Measurements from ENCODE around the gene UBA7. TPM values are rescaled to one million over a fixed set of nuclear protein-coding genes. Genes with fewer than 3 reads are reported as not detected.
A peak's percentile ranks its signal among the peaks of the same experiment; 100 is the strongest.

UBA7 gene
- total and polyA plus RNA-seq, 2 of the 8 experiments (the other 6 are each of a cell fraction or from before 2014, with no cell fraction given), result 0.34 to 0.65 TPM

DNA sequence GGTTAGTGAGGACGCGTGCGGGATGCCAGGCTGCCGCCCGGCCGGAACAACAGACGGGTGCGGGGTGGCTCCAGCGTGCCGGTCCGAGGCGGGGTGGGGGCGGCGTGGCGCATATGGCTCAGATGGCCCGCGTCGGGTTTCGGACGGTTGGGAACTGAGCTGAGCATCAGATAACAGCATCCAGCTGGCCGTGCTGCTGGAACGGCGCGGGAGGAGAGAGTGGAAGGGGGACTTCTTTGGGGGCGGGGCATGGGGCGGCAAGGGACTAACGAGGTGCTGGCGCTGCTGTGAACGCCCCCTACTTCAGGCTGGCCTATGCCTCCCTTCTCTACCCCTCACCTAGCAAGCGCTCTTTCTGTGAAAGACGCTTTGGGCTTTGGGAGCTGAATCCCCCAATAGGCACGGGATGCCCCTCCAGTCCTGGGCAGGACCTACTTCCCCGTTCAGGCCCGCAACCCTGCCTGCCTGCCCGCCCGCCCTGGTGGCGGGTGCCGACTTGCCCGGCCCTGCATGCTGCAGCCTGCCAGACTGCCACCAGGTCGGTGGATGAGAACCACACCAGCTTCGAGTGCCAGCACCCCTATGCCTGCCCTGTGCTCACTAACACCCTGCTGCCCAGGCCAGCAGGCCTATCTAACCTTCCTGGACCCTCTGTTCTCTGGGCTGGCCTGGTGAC is 10.2 kb downstream of the UBA7 start:
- H3K36me3 ChIP-seq (ENCODE audit: control insufficient read depth in 2 of 4, insufficient read depth in 4 of 4, low read length in 3 of 4), result no peaks in the 10 kb centered on the region
- 0 out of 2 replicates have a peak overlapping the region, but pooled peaks have one; percentile 35 for H2BK5ac ChIP-seq (ENCODE audit: low read depth, low read length)
- CTCF ChIA-PET (ENCODE audit: partially characterized antibody), result interaction anchor here (0.6 to 17.0 kb wide), 25 partner anchors 9 to 443 kb away, joined by 3 to 266 read pairs (median 6); partner anchors contain the start of genes MON1A, RBM6 and UBA7
- peak overlapping the region; percentile 34 to 92 for H3K4me2 ChIP-seq (ENCODE audit: insufficient read depth in 1 of 2, low read depth in 2 of 2, low read length in 2 of 2)
- peak overlapping the region; percentile 29; the same call in 1 of the 2 replicates for H2AFZ ChIP-seq (ENCODE audit: low read length)
- H2BK12ac ChIP-seq (ENCODE audit: low read depth, low read length), result no peak overlapping the region
- H4K20me1 ChIP-seq (replicated peaks in 1 of 2; ENCODE audit: control insufficient read depth in 1 of 2, insufficient read depth in 2 of 2, low read length in 2 of 2), result no peaks in the 10 kb centered on the region
- no peak overlapping the region for H3K4ac ChIP-seq (replicated peaks; ENCODE audit: insufficient read length, low read depth, low read length)
- peak overlapping the region; percentile 43 for H3K56ac ChIP-seq (replicated peaks; ENCODE audit: insufficient read length, low read depth, low read length)
- H2BK15ac ChIP-seq (ENCODE audit: low read length), result peak overlapping the region; percentile 7; the same call in 1 of the 2 replicates
- H3K14ac ChIP-seq (ENCODE audit: insufficient read length), result no peak overlapping the region
- H2BK120ac ChIP-seq (replicated peaks; ENCODE audit: low read depth, low read length), result no peak overlapping the region
- no peak overlapping the region for H3K27ac ChIP-seq (ENCODE audit: low read depth, low read length)
- no peak overlapping the region; a peak in 1 of 7 replicates for H3K9ac ChIP-seq (replicated peaks in 1 of 4; ENCODE audit: extremely low read depth in 1 of 4, low read depth in 3 of 4, low read length in 3 of 4)
- no peak overlapping the region for H4K5ac ChIP-seq (ENCODE audit: insufficient read length, low read depth, low read length)
- 12% methylated on average over 34 of the region's 41 CpGs; no CpG with 5 or more reads in 1 of the 2 experiments for WGBS, 2 experiments (ENCODE audit: extremely low coverage in 1 of 2, insufficient coverage in 1 of 2, insufficient read length in 1 of 2, insufficient replicate concordance in 2 of 2, low coverage in 1 of 2, low lambda C conversion rate in 2 of 2, missing lambda C conversion rate in 1 of 2)
- POLR2A ChIA-PET (ENCODE audit: partially characterized antibody), result interaction anchor here (0.6 to 6.2 kb wide), 14 partner anchors 15 to 433 kb away, joined by 3 to 16 read pairs (median 3); partner anchors contain the start of gene IP6K1
- H2BK20ac ChIP-seq (ENCODE audit: low read length), result no peak overlapping the region
- FAIRE-seq (no peak), DNase-seq (ENCODE audit: low read depth in 1 of 2, low spot score in 2 of 2) (no peak)
- H3K4me3 ChIP-seq (ENCODE audit: extremely low read depth in 1 of 4, insufficient read depth in 2 of 4, low read depth in 3 of 4, low read length in 4 of 4), result peak overlapping the region; percentile 24 to 89 (median 78)
- H3K4me1 ChIP-seq (replicated peaks in 1 of 4; ENCODE audit: control insufficient read depth in 3 of 4, insufficient read depth in 4 of 4, low read length in 3 of 4), result peaks cover 0 to 25% (median 21%) of the 10 kb centered on the region in 4 experiments; a peak in 6 of 7 replicates
- H4K8ac ChIP-seq (ENCODE audit: extremely low read depth, insufficient read depth, low read length), result no peak overlapping the region; the same call in 1 of the 2 replicates
- H3K9me3 ChIP-seq (ENCODE audit: insufficient read depth in 2 of 2, low read depth in 1 of 2, low read length in 1 of 2), result no peaks in the 10 kb centered on the region
- no peak overlapping the region for H4K91ac ChIP-seq (replicated peaks; ENCODE audit: insufficient read length, low read length)
- peaks cover 8% of the 10 kb centered on the region; the same call in 1 of the 2 replicates for H3K23me2 ChIP-seq (ENCODE audit: low read depth, low read length)
- no peak overlapping the region for H3K23ac ChIP-seq (ENCODE audit: insufficient read length)
- H2AK5ac ChIP-seq (ENCODE audit: low read depth, low read length), result no peak overlapping the region
- H3K79me1 ChIP-seq (ENCODE audit: low read depth, low read length), result no peaks in the 10 kb centered on the region
- H3K79me2 ChIP-seq (ENCODE audit: control insufficient read depth in 1 of 2, insufficient read depth in 2 of 2, low read length in 2 of 2), result no peaks in the 10 kb centered on the region
- no peak overlapping the region; the same call in 1 of the 2 replicates for H3K18ac ChIP-seq (ENCODE audit: extremely low read depth, low read length)
- H3K27me3 ChIP-seq (replicated peaks in 1 of 4; ENCODE audit: control insufficient read depth in 3 of 4, extremely low read depth in 1 of 4, insufficient read depth in 3 of 4, low read length in 3 of 4), result peaks cover 0 to 18% (median 16%) of the 10 kb centered on the region in 4 experiments; a peak in 6 of 7 replicates
- TF ChIP-seq, protein P1, sequence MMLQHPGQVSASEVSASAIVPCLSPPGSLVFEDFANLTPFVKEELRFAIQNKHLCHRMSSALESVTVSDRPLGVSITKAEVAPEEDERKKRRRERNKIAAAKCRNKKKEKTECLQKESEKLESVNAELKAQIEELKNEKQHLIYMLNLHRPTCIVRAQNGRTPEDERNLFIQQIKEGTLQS (IDR thresholded peaks at IDR 0.05; ENCODE audit: insufficient read depth, low read depth, low read length), result no peak
- TF ChIP-seq GTF2F1 (IDR thresholded peaks at IDR 0.05; ENCODE audit: borderline replicate concordance, low read depth, low read length), result no peak
- TF ChIP-seq EP300 (IDR thresholded peaks at IDR 0.05; ENCODE audit: borderline replicate concordance in 1 of 2, low read depth in 2 of 2, low read length in 2 of 2), result no peak
- TF ChIP-seq E2F6 (IDR thresholded peaks at IDR 0.05), result peak; percentile 9; the same call in 1 of the 2 replicates
- no peak for TF ChIP-seq KDM5A (IDR thresholded peaks at IDR 0.05; ENCODE audit: low read length)
- no peak for TF ChIP-seq BCL11A (IDR thresholded peaks at IDR 0.05; ENCODE audit: low read depth in 2 of 2, low read length in 2 of 2)
- TF ChIP-seq ZNF274 (IDR thresholded peaks at IDR 0.05; ENCODE audit: borderline replicate concordance, extremely low read depth, low read length), result no peak
- no peak for TF ChIP-seq CBX5 (IDR thresholded peaks at IDR 0.05; ENCODE audit: low read depth, low read length)
- TF ChIP-seq SP4 (IDR thresholded peaks at IDR 0.05; ENCODE audit: low read length), result no peak
- no peak for TF ChIP-seq RFX5 (IDR thresholded peaks at IDR 0.05; ENCODE audit: borderline replicate concordance, low read depth, low read length)
